ENCODE data around the gene PER2.

PER2 gene

GRCh38 chr2:238250896-238251295 is 37.5 kb downstream of the PER2 start:
- H3K27ac ChIP-seq (ENCODE audit: low read depth, low read length), result no peak overlapping the region
- H3K79me2 ChIP-seq (ENCODE audit: control insufficient read depth, low read length), result no peaks in the 10 kb centered on the region
- peaks cover 45% of the 10 kb centered on the region for H3K36me3 ChIP-seq (ENCODE audit: control insufficient read depth, low read length)
- H3K9me3 ChIP-seq (ENCODE audit: control insufficient read depth, insufficient read depth, low read length), result no peaks in the 10 kb centered on the region
- no peaks in the 10 kb centered on the region for H3F3A ChIP-seq (ENCODE audit: control insufficient read depth, insufficient read depth)
- H4K20me1 ChIP-seq (ENCODE audit: control insufficient read depth, insufficient read depth, low read depth, low read length), result no peaks in the 10 kb centered on the region
- no peaks in the 10 kb centered on the region for H3K9me2 ChIP-seq (replicated peaks; ENCODE audit: control insufficient read depth, low read length)
- no peak overlapping the region for H3K4me2 ChIP-seq (ENCODE audit: low read length)
- H3K4me1 ChIP-seq (ENCODE audit: control insufficient read depth, low read length), result no peaks in the 10 kb centered on the region
- no peak for TF ChIP-seq CTCF (IDR thresholded peaks at IDR 0.05; ENCODE audit: low read depth, low read length, poor library complexity, severe bottlenecking)
- no peak for TF ChIP-seq EZH2phosphoT487 (IDR thresholded peaks at IDR 0.05; ENCODE audit: borderline replicate concordance, low read length)
- H3K4me3 ChIP-seq (ENCODE audit: low read length), result no peak overlapping the region
- no peaks in the 10 kb centered on the region for H3K27me3 ChIP-seq (ENCODE audit: control insufficient read depth, low read length)

GRCh38 chr2:238247841-238248453 is 40.5 kb downstream of the PER2 start:
- Histone ChIP-seq H3K9me2 (replicated peaks; ENCODE audit: control insufficient read depth, low read length) (no peaks in the 10 kb centered on the region), H3K36me3 (ENCODE audit: control insufficient read depth, low read length) (peaks cover 27% of the 10 kb centered on the region), H3K27ac (ENCODE audit: low read depth, low read length) (no peak overlapping the region), H3K4me2 (ENCODE audit: low read length) (no peak overlapping the region), H3K9me3 (ENCODE audit: control insufficient read depth, insufficient read depth, low read length) (no peaks in the 10 kb centered on the region), H3K27me3 (ENCODE audit: control insufficient read depth, low read length) (no peaks in the 10 kb centered on the region), H3K4me3 (ENCODE audit: low read length) (no peak overlapping the region), H3F3A (ENCODE audit: control insufficient read depth, insufficient read depth) (peaks cover 8% of the 10 kb centered on the region), H3K4me1 (ENCODE audit: control insufficient read depth, low read length) (0 out of 2 replicates have a peak, but pooled peaks cover 3% of the 10 kb centered on the region), H3K79me2 (ENCODE audit: control insufficient read depth, low read length) (no peaks in the 10 kb centered on the region), H4K20me1 (ENCODE audit: control insufficient read depth, insufficient read depth, low read depth, low read length) (no peaks in the 10 kb centered on the region)
- TF ChIP-seq EZH2phosphoT487 (IDR thresholded peaks at IDR 0.05; ENCODE audit: borderline replicate concordance, low read length), result no peak
- TF ChIP-seq CTCF (IDR thresholded peaks at IDR 0.05; ENCODE audit: low read depth, low read length, poor library complexity, severe bottlenecking), result no peak

GRCh38 chr2:238247002-238247822 is 41.2 kb downstream of the PER2 start:
- Histone ChIP-seq H3K79me2 (ENCODE audit: control insufficient read depth, low read length) (no peaks in the 10 kb centered on the region), H4K20me1 (ENCODE audit: control insufficient read depth, insufficient read depth, low read depth, low read length) (no peaks in the 10 kb centered on the region), H3K4me1 (ENCODE audit: control insufficient read depth, low read length) (0 out of 2 replicates have a peak, but pooled peaks cover 3% of the 10 kb centered on the region), H3K9me2 (replicated peaks; ENCODE audit: control insufficient read depth, low read length) (no peaks in the 10 kb centered on the region), H3K9me3 (ENCODE audit: control insufficient read depth, insufficient read depth, low read length) (no peaks in the 10 kb centered on the region), H3K4me3 (ENCODE audit: low read length) (no peak overlapping the region), H3F3A (ENCODE audit: control insufficient read depth, insufficient read depth) (peaks cover 9% of the 10 kb centered on the region), H3K27me3 (ENCODE audit: control insufficient read depth, low read length) (no peaks in the 10 kb centered on the region), H3K27ac (ENCODE audit: low read depth, low read length) (no peak overlapping the region), H3K36me3 (ENCODE audit: control insufficient read depth, low read length) (peaks cover 20% of the 10 kb centered on the region), H3K4me2 (ENCODE audit: low read length) (no peak overlapping the region)
- TF ChIP-seq EZH2phosphoT487 (IDR thresholded peaks at IDR 0.05; ENCODE audit: borderline replicate concordance, low read length) (no peak), CTCF (IDR thresholded peaks at IDR 0.05; ENCODE audit: low read depth, low read length, poor library complexity, severe bottlenecking) (no peak)
